ENCODE results near the gene ADGRL3. TPM values are rescaled to one million over a fixed set of nuclear protein-coding genes. Genes with fewer than 3 reads are reported as not detected.

Gene ADGRL3
- polyA plus RNA-seq, 3 donors from 2014 or later, result not detected

GRCh38 chr4:61214680-61215079, 14.6 kb downstream of the ADGRL3 start:
- Mint-ChIP-seq H3K9me3 (peaks cover 0 to 44% (median 12%) of the 10 kb centered on the region in 6 donors), H3K4me3 (no peak overlapping the region), H3K27ac (no peak overlapping the region), H3K27me3 (ENCODE audit: low read depth in 3 of 3) (peaks cover 0 to 5% (median 2%) of the 10 kb centered on the region in 3 donors), H3K36me3 (no peaks in the 10 kb centered on the region), H3K4me1 (no peaks in the 10 kb centered on the region)
- DNase-seq, result no peak

- Mint-ChIP-seq H3K9me3 (peaks cover 0 to 36% (median 12%) of the 10 kb centered on the region in 6 donors), H3K36me3 (no peaks in the 10 kb centered on the region), H3K4me1 (no peaks in the 10 kb centered on the region), H3K27me3 (ENCODE audit: low read depth in 3 of 3) (peaks cover 0 to 7% (median 2%) of the 10 kb centered on the region in 3 donors), H3K27ac (no peak overlapping the region), H3K4me3 (no peak overlapping the region)
- no peak for DNase-seq
These were observed 17.1 kb downstream of the ADGRL3 start for GRCh38 chr4:61217222-61217621.

GRCh38 chr4:61220556-61220955, 20.4 kb downstream of the ADGRL3 start:
- H3K4me1 Mint-ChIP-seq, result no peaks in the 10 kb centered on the region
- DNase-seq, result no peak
- H3K27me3 Mint-ChIP-seq (ENCODE audit: low read depth in 3 of 3), result peaks cover 0 to 7% (median 2%) of the 10 kb centered on the region in 3 donors
- no peak overlapping the region for H3K4me3 Mint-ChIP-seq
- peaks cover 0 to 35% (median 11%) of the 10 kb centered on the region in 6 donors for H3K9me3 Mint-ChIP-seq
- H3K36me3 Mint-ChIP-seq, result no peaks in the 10 kb centered on the region
- no peak overlapping the region for H3K27ac Mint-ChIP-seq

- H3K36me3 Mint-ChIP-seq, result no peaks in the 10 kb centered on the region
- peaks cover 0 to 2% (median 0%) of the 10 kb centered on the region in 3 donors for H3K27me3 Mint-ChIP-seq (ENCODE audit: low read depth in 3 of 3)
- DNase-seq, result no peak
- no peaks in the 10 kb centered on the region for H3K4me1 Mint-ChIP-seq
- no peak overlapping the region for H3K27ac Mint-ChIP-seq
- H3K9me3 Mint-ChIP-seq, result peaks cover 0 to 40% (median 13%) of the 10 kb centered on the region in 6 donors
- H3K4me3 Mint-ChIP-seq, result no peak overlapping the region
These were observed 23.3 kb downstream of the ADGRL3 start for GRCh38 chr4:61223385-61223784.

GRCh38 chr4:61224573-61224972, 24.4 kb downstream of the ADGRL3 start:
- H3K27me3 Mint-ChIP-seq (ENCODE audit: low read depth in 3 of 3), result peaks cover 0 to 2% (median 0%) of the 10 kb centered on the region in 3 donors
- no peak overlapping the region for H3K4me3 Mint-ChIP-seq
- DNase-seq, result no peak
- no peaks in the 10 kb centered on the region for H3K36me3 Mint-ChIP-seq
- H3K9me3 Mint-ChIP-seq, result peaks cover 0 to 33% (median 9%) of the 10 kb centered on the region in 6 donors
- no peaks in the 10 kb centered on the region for H3K4me1 Mint-ChIP-seq
- no peak overlapping the region for H3K27ac Mint-ChIP-seq

GRCh38 chr4:61225656-61226055, 25.5 kb downstream of the ADGRL3 start:
- H3K27ac Mint-ChIP-seq, result no peak overlapping the region
- H3K4me1 Mint-ChIP-seq, result no peaks in the 10 kb centered on the region
- no peak overlapping the region for H3K4me3 Mint-ChIP-seq
- no peak for DNase-seq
- H3K36me3 Mint-ChIP-seq, result no peaks in the 10 kb centered on the region
- H3K9me3 Mint-ChIP-seq, result peaks cover 2 to 27% (median 9%) of the 10 kb centered on the region in 6 donors
- H3K27me3 Mint-ChIP-seq (ENCODE audit: low read depth in 3 of 3), result no peaks in the 10 kb centered on the region

DNA sequence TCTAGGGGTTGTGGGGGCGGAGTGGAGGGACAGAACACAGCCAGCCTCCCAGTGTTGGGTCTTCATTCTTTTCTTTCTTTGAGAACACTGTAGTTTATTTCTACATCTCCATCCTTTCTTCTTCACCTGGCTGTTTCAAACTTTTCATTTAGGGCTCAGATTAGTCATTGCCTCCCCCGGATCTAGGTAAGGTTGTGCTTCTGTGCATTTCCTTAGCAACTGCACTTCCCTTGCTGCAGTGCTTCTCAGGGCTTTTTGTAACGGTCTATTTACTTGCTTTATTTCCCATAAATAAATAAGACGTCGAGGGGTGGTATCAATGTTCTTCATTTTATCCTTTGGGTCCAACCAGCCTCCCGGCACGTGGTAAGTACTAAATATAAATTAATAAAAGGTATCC, 31.3 kb downstream of the ADGRL3 start:
- Mint-ChIP-seq H3K36me3 (no peaks in the 10 kb centered on the region), H3K27me3 (ENCODE audit: low read depth in 3 of 3) (no peaks in the 10 kb centered on the region), H3K9me3 (peaks cover 5 to 49% (median 15%) of the 10 kb centered on the region in 6 donors), H3K27ac (no peak overlapping the region), H3K4me1 (no peaks in the 10 kb centered on the region), H3K4me3 (no peak overlapping the region)
- no peak for DNase-seq

DNA sequence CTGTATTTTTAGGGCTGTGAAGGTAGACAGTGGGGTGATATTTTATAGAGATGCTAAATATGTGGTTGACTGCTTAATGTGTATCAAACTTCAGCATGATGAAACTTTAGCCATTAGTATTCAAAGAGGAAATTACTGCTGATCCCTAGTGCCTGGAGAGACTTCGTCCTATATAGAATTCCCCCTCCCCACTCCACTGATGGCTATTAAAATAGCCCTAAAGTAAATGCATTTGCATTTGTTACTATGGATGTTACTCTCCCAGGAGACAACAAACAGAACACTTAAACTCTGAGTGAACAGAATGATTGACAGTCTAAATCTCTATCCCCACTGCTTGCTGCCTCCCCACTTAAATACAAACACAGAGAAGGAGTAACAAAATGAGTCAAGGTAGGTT, 39.1 kb downstream of the ADGRL3 start:
- H3K36me3 Mint-ChIP-seq, result no peaks in the 10 kb centered on the region
- no peak overlapping the region for H3K27ac Mint-ChIP-seq
- peaks cover 2 to 23% (median 17%) of the 10 kb centered on the region in 6 donors for H3K9me3 Mint-ChIP-seq
- no peaks in the 10 kb centered on the region for H3K4me1 Mint-ChIP-seq
- H3K27me3 Mint-ChIP-seq (ENCODE audit: low read depth in 3 of 3), result no peaks in the 10 kb centered on the region
- DNase-seq, result no peak
- no peak overlapping the region for H3K4me3 Mint-ChIP-seq

- Mint-ChIP-seq H3K4me1 (no peaks in the 10 kb centered on the region), H3K9me3 (peaks cover 4 to 35% (median 13%) of the 10 kb centered on the region in 6 donors), H3K36me3 (no peaks in the 10 kb centered on the region), H3K27ac (no peak overlapping the region), H3K4me3 (no peak overlapping the region), H3K27me3 (ENCODE audit: low read depth in 3 of 3) (no peaks in the 10 kb centered on the region)
- no peak for DNase-seq
These were observed 43.8 kb downstream of the ADGRL3 start for GRCh38 chr4:61243962-61244361.

DNA sequence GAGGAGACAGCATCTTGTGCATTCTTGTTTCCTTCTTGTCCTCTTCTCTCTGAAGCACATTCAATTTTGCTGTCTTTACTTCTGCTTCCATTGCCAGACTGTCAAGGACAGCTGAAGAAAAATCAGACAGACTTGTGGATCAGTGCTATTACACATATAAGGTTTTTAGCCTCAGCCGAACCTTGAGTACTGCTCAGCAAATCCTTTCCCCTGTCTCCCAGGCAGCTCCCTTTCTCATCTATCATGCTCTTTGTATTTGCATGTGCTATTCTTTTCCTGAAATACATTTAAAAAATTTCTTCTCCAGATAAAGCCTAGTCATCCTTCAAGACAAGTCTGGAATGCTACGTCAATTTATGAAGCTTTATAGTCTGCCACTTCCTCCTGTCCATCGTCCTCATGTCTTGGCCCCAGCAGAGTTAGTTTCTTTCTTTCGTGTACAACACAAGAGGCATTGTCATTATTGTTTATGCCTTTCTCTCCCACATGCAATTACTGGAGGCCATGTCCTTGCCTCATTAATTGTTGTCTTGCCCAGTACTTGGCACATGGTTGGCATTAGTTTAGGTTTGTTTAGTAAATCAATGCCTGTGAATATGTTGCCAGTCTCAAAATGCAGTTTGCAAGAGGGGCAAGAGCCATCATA, 45.1 kb downstream of the ADGRL3 start:
- H3K27me3 Mint-ChIP-seq (ENCODE audit: low read depth in 3 of 3), result no peaks in the 10 kb centered on the region
- no peak for DNase-seq
- H3K4me1 Mint-ChIP-seq, result no peaks in the 10 kb centered on the region
- H3K36me3 Mint-ChIP-seq, result no peaks in the 10 kb centered on the region
- peaks cover 4 to 43% (median 10%) of the 10 kb centered on the region in 6 donors for H3K9me3 Mint-ChIP-seq
- no peak overlapping the region for H3K27ac Mint-ChIP-seq
- H3K4me3 Mint-ChIP-seq, result no peak overlapping the region

- H3K4me1 Mint-ChIP-seq, result no peaks in the 10 kb centered on the region
- H3K27ac Mint-ChIP-seq, result no peak overlapping the region
- H3K36me3 Mint-ChIP-seq, result no peaks in the 10 kb centered on the region
- peaks cover 4 to 45% (median 12%) of the 10 kb centered on the region in 6 donors for H3K9me3 Mint-ChIP-seq
- H3K27me3 Mint-ChIP-seq (ENCODE audit: low read depth in 3 of 3), result no peaks in the 10 kb centered on the region
- H3K4me3 Mint-ChIP-seq, result no peak overlapping the region
- DNase-seq, result no peak
These were observed 45.9 kb downstream of the ADGRL3 start for GRCh38 chr4:61246034-61246433.

GRCh38 chr4:61248705-61249104, 48.6 kb downstream of the ADGRL3 start:
- H3K4me1 Mint-ChIP-seq, result no peaks in the 10 kb centered on the region

GRCh38 chr4:61251129-61251528, 51.0 kb downstream of the ADGRL3 start:
- no peaks in the 10 kb centered on the region for H3K27me3 Mint-ChIP-seq (ENCODE audit: low read depth in 3 of 3)
- DNase-seq, result no peak
- peaks cover 3 to 39% (median 13%) of the 10 kb centered on the region in 6 donors for H3K9me3 Mint-ChIP-seq
- no peaks in the 10 kb centered on the region for H3K4me1 Mint-ChIP-seq
- H3K27ac Mint-ChIP-seq, result no peak overlapping the region
- no peaks in the 10 kb centered on the region for H3K36me3 Mint-ChIP-seq
- H3K4me3 Mint-ChIP-seq, result no peak overlapping the region

More at GRCh38 chr4:61248705-61249104, 48.6 kb downstream of the ADGRL3 start:
- Mint-ChIP-seq H3K4me3 (no peak overlapping the region), H3K27me3 (ENCODE audit: low read depth in 3 of 3) (no peaks in the 10 kb centered on the region), H3K9me3 (peaks cover 2 to 42% (median 9%) of the 10 kb centered on the region in 6 donors), H3K36me3 (no peaks in the 10 kb centered on the region), H3K27ac (no peak overlapping the region)
- no peak for DNase-seq

DNA sequence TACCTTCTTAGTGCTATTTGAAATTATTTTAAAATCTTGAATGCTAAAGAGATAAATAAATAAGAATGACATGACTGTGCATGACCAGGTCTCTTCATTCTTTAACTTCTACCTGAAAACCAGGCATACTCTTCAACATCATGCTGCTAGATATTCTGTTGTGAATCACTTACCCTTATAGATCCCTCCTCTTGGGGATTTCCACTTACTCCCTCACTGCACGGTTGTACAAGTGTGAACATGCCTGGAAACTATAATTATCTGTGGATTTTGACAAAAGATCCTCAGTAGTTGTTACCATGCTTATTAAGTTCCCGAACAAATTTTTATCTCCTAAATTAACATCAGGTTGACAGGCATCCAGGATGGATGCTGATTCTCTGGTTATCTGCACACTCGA, 54.3 kb downstream of the ADGRL3 start:
- Mint-ChIP-seq H3K27ac (no peak overlapping the region), H3K4me1 (no peaks in the 10 kb centered on the region), H3K9me3 (peaks cover 2 to 54% (median 16%) of the 10 kb centered on the region in 6 donors), H3K36me3 (no peaks in the 10 kb centered on the region), H3K4me3 (no peak overlapping the region), H3K27me3 (ENCODE audit: low read depth in 3 of 3) (no peaks in the 10 kb centered on the region)
- DNase-seq, result no peak

GRCh38 chr4:61273233-61273632, 73.1 kb downstream of the ADGRL3 start:
- H3K27ac Mint-ChIP-seq, result no peak overlapping the region
- no peak overlapping the region for H3K4me3 Mint-ChIP-seq
- H3K27me3 Mint-ChIP-seq (ENCODE audit: low read depth in 3 of 3), result peaks cover 0 to 2% (median 0%) of the 10 kb centered on the region in 3 donors
- no peak for DNase-seq
- peaks cover 6 to 46% (median 16%) of the 10 kb centered on the region in 6 donors for H3K9me3 Mint-ChIP-seq
- no peaks in the 10 kb centered on the region for H3K4me1 Mint-ChIP-seq
- H3K36me3 Mint-ChIP-seq, result no peaks in the 10 kb centered on the region

Data from immature natural killer cell (primary cell).